BLaER1 treated with 17β-estradiol and CSF1 and Interleukin-3, amounts not matched to agents 10 nM and 100 nM (cell line): ENCODE measurements around the gene CLK3.

Experiments used
- H3K27ac ChIP-seq, 11 experiments: shearing (Covaris generic); formaldehyde crosslinking; 2 replicates each; pipeline ENCODE4 v1.8.1; 2022
- H3K27me3 ChIP-seq, 11 experiments: shearing (Covaris generic); formaldehyde crosslinking; 2 replicates each; pipeline ENCODE4 v1.8.1; 2022
- H3K36me3 ChIP-seq, 11 experiments: shearing (Covaris generic); formaldehyde crosslinking; 2 replicates each; pipeline ENCODE4 v1.8.1; 2022
- H3K4me1 ChIP-seq, 10 experiments: shearing (Covaris generic); formaldehyde crosslinking; 2 replicates each; pipeline ENCODE4 v1.8.1; 2022
- H3K4me2 ChIP-seq, 11 experiments: shearing (Covaris generic); formaldehyde crosslinking; 2 replicates each; pipeline ENCODE4 v1.8.1; 2022
- H3K4me3 ChIP-seq, 10 experiments: shearing (Covaris generic); formaldehyde crosslinking; 2 replicates each; pipeline ENCODE4 v1.8.1; 2022
- H3K9ac ChIP-seq, 11 experiments: shearing (Covaris generic); formaldehyde crosslinking; 2 replicates each; pipeline ENCODE4 v1.8.1; 2022
- H3K9me3 ChIP-seq, 11 experiments: shearing (Covaris generic); formaldehyde crosslinking; replicated peaks in 1 of 11; 2 replicates each; pipeline ENCODE4 v1.8.1; 2022
- H4K20me1 ChIP-seq, 11 experiments: shearing (Covaris generic); formaldehyde crosslinking; 2 replicates each; pipeline ENCODE4 v1.8.1; 2022
- Cebpa-rat ChIP-seq, 11 experiments: shearing (Covaris generic); IDR thresholded peaks; 2 replicates each; pipeline ENCODE4 v1.8.1; 2022

CLK3 gene

DNA sequence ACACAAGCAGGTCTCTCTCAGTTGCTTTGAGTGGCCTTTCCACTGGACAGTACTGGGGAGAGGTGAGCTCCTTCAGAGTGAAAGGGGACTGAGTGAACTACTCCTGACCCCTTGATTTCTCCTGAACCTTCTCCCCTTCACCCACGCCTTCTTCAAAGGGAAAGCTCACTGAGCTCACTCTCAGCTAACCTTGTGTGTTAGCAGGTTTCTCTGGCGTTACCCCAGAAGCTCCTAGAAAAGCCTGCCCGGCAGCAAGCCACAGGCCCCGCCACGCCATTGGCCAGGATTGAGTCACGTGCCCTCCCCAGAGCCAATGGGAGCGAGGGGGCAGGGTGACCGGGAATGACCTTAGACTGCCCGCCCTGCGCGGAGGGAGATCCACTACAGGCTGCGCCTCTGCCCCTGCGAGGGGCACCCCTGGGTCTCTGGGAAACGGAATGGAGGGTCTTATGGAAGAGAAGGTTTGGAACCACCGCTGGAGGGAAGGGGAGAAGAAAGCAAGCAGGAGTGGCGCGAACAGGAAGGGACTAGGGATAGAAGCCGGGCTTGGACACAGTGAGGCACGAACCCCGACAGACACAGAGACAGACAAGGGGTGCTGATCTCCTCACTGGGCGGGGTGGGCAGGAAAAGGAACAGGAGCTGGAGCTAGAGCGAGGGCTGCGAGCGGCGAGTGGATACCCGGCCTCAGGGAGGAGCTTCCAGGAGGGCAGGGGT, 17.4 kb upstream of the CLK3 start:
- no peaks in the 10 kb centered on the region for H3K27me3 ChIP-seq
- peak overlapping the region; percentile 36 to 78 (median 70); a peak in 21 of 22 replicates for H3K27ac ChIP-seq
- peak overlapping the region; percentile 66 to 93 (median 90) for H3K4me2 ChIP-seq
- H3K9me3 ChIP-seq, result no peaks in the 10 kb centered on the region
- peaks cover 0 to 10% (median 0%) of the 10 kb centered on the region in 11 experiments; a peak in 2 of 22 replicates for H4K20me1 ChIP-seq
- H3K4me1 ChIP-seq, result peaks cover 16 to 25% (median 23%) of the 10 kb centered on the region in 10 experiments
- TF ChIP-seq Cebpa-rat (IDR thresholded peaks at IDR 0.05), result no peak
- peak overlapping the region; percentile 51 to 70 (median 59) for H3K4me3 ChIP-seq
- H3K36me3 ChIP-seq, result peaks cover 1 to 28% (median 7%) of the 10 kb centered on the region in 11 experiments; a peak in 15 of 22 replicates
- peak overlapping the region; percentile 65 to 81 (median 72) for H3K9ac ChIP-seq

DNA sequence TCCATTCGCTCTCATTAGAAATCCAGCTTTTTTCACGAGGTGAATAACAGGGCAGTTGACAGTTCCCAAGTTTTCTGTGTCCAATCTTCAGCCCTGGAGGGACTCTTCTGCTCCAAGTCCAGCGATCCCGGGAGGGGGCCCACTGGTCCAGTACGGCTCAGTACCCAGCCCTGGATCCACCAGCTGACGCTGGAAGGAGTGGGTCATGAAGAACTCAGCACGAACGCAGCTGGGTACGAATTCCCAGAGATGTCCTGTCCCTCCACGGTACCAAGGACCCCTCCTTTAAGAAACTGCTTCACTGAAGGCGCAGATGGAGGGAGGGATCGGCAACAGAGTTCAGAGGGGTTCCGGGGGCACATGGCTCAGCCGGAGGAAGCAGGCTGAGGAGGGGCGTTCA, 16.5 kb upstream of the CLK3 start:
- Histone ChIP-seq H3K4me1 (peaks cover 16 to 25% (median 23%) of the 10 kb centered on the region in 10 experiments), H3K36me3 (peaks cover 0 to 20% (median 5%) of the 10 kb centered on the region in 11 experiments; a peak in 7 of 22 replicates), H3K9ac (peak overlapping the region in 3 of 11 experiments; percentile 72 to 81 (median 79); a peak in 4 of 22 replicates), H3K4me3 (peak overlapping the region in 5 of 10 experiments; percentile 53 to 70 (median 61); a peak in 10 of 20 replicates), H3K9me3 (no peaks in the 10 kb centered on the region), H3K27ac (peak overlapping the region in 1 of 11 experiments; percentile 70; a peak in 2 of 22 replicates), H3K27me3 (no peaks in the 10 kb centered on the region), H4K20me1 (peaks cover 0 to 14% (median 0%) of the 10 kb centered on the region in 11 experiments; a peak in 2 of 22 replicates), H3K4me2 (peak overlapping the region; percentile 66 to 93 (median 90))
- no peak for TF ChIP-seq Cebpa-rat (IDR thresholded peaks at IDR 0.05)

DNA sequence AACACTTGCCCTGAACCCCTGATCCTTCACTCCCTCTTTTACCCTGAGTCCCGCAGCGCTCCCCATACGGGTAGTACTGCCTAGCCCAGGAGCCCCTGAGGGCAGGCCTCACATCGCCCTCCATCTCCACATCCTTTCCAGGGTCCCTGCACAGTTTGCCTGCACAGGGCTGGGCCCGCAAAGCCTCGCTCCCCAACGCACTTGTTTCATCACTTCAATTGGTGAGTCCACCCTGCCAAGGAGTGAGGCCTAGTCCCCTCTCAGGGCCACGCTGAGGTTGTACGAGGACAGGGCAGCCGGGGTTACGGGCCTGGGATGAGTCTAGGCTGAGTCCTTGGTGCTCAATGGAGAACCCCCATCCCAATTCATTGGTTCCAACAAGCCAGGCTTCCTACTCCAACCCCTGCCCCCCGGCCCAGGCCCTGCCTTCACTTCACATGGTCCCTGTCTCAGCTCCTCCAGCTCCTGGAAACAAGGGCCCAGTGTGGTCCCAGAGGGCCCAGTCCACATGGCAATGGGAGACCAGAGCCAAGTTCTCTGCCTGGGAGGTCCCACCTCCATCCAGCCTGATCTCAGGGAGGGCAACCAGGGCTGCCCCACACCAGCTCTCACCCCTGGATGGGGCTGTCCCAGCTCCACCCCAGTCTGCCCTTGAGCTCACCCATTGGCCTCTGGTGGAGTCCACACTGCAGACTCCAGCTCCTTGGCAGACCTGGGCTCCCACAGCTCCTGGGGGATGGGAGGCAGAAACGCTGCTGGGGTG, 12.4 kb upstream of the CLK3 start:
- Histone ChIP-seq H4K20me1 (peaks cover 0 to 19% (median 0%) of the 10 kb centered on the region in 11 experiments; a peak in 2 of 22 replicates), H3K4me1 (peaks cover 10 to 34% (median 30%) of the 10 kb centered on the region in 10 experiments), H3K4me2 (no peak overlapping the region), H3K36me3 (no peaks in the 10 kb centered on the region), H3K27ac (no peak overlapping the region), H3K4me3 (no peak overlapping the region), H3K9ac (peak overlapping the region in 1 of 11 experiments; percentile 14; a peak in 1 of 22 replicates), H3K27me3 (no peaks in the 10 kb centered on the region), H3K9me3 (no peaks in the 10 kb centered on the region)
- TF ChIP-seq Cebpa-rat (IDR thresholded peaks at IDR 0.05), result no peak

DNA sequence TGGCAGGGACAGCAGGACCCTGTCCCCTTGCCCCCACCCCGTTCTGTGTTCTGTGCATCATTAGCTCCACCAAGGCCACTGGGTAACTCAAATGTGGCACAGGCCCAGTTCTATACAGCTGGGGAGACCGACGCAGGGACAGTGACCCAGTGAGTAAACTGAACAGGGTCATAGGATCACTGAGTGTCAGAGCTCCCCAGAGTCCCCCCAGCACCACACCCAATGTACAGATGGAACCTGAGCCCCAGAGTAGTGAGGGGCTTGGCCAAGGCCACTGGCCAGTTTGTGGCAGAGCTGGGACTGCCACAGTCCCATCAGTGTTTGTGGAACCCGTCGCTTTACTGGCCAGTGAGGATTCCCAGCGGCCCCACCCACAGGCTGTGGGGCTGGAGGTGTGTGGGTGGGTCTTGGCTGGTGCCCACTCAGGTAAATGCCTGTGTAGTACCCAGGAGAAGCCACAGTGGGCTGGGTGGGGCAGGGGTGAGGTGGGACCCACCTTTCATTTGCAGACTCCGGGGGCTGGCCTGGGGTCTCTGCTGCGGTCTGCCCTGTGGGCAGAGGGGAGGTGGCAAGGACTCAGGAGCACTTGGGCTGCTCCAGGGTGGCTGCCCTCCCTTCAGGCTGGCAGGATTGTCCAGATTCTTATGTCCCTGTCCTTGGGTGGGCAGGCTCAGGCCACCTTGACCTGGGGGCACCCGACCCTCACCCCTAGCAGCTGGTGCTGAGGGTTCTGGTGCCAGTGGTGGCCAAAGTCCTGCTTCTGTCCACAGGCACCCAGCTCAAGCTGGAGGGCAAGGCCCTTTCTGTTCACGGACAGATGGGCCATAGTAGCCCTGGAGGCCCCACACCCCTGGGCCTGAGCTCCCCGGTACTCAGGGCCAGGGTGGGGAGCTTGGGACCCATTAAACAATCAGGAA, 11.6 kb upstream of the CLK3 start:
- H3K4me2 ChIP-seq, result peak overlapping the region in 6 of 11 experiments; percentile 0 to 47 (median 33); a peak in 10 of 22 replicates
- TF ChIP-seq Cebpa-rat (IDR thresholded peaks at IDR 0.05), result no peak
- no peaks in the 10 kb centered on the region for H3K36me3 ChIP-seq
- H3K27me3 ChIP-seq, result no peaks in the 10 kb centered on the region
- H3K27ac ChIP-seq, result peak overlapping the region in 1 of 11 experiments; percentile 28; a peak in 4 of 22 replicates
- peaks cover 0 to 25% (median 0%) of the 10 kb centered on the region in 11 experiments; a peak in 2 of 22 replicates for H4K20me1 ChIP-seq
- H3K9me3 ChIP-seq, result no peaks in the 10 kb centered on the region
- no peak overlapping the region for H3K4me3 ChIP-seq
- H3K9ac ChIP-seq, result peak overlapping the region in 5 of 11 experiments; percentile 8 to 56 (median 32); a peak in 4 of 22 replicates
- H3K4me1 ChIP-seq, result peaks cover 2 to 28% (median 23%) of the 10 kb centered on the region in 10 experiments; a peak in 18 of 20 replicates

DNA sequence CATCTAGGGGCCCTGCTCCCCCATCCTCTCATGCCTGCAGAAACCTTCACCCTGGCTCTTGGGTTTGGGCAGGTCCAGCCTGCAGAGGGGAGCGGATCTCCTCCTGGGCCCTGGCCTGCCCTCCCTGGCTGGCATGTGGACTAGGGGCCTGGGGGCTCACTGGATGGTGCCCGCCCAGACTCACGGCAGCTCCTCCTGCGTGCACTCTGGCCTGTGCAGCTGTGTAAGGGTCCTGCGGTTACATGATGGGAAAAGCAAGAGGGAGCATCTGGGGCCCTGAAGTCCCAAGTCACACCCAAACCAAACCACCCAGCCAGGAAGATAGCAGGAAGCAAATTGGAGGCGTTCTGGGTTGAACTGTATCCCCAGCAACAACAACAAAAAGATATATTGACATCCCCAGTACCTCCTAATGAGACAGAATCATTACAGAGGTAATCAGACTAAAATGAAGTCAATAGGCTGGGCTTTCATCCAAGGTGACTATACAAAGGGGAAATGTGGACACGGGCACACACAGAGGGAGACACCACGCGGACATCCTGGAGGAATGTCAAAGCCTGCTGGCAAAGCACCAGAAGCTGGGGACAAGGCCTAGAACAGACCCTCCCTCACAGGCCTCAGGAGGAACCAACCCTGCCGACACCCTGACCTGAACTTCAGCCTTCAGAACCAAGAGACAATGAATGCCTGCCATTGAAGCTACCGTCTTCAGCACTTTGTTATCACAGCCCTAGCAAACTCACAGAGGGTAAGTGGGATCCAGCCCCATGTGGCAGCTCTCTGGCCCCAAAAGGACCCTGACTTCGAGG, 10.4 kb upstream of the CLK3 start:
- peaks cover 0 to 30% (median 21%) of the 10 kb centered on the region in 10 experiments; a peak in 16 of 20 replicates for H3K4me1 ChIP-seq
- H3K4me2 ChIP-seq, result peak overlapping the region in 7 of 11 experiments; percentile 0 to 47 (median 32); a peak in 12 of 22 replicates
- H3K9ac ChIP-seq, result peak overlapping the region in 6 of 11 experiments; percentile 8 to 56 (median 34); a peak in 5 of 22 replicates
- H3K9me3 ChIP-seq, result no peaks in the 10 kb centered on the region
- no peaks in the 10 kb centered on the region for H3K36me3 ChIP-seq
- H3K4me3 ChIP-seq, result no peak overlapping the region
- no peaks in the 10 kb centered on the region for H3K27me3 ChIP-seq
- peak overlapping the region in 1 of 11 experiments; percentile 28; a peak in 2 of 22 replicates for H3K27ac ChIP-seq
- no peak for TF ChIP-seq Cebpa-rat (IDR thresholded peaks at IDR 0.05)
- peaks cover 0 to 25% (median 0%) of the 10 kb centered on the region in 11 experiments; a peak in 3 of 22 replicates for H4K20me1 ChIP-seq

DNA sequence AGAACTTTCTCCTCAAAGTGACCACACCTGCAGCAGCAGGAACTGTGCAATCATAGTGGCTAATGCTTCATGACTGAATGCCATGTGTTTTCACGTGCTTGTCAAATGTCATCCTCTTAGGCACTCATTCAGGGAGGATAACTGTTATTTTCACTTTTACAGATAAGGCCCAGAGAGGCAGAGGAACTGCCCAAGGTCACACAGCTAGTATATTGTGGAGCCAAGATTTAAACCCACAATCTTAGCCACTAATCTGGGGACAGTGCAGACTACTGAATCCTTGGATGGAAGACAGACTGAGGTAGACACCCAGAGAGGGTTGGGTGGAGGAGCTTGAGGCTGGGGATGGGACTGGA, 9.9 kb upstream of the CLK3 start:
- H3K27ac ChIP-seq, result no peak overlapping the region
- no peak for TF ChIP-seq Cebpa-rat (IDR thresholded peaks at IDR 0.05)
- H3K27me3 ChIP-seq, result no peaks in the 10 kb centered on the region
- no peak overlapping the region for H3K9ac ChIP-seq
- no peaks in the 10 kb centered on the region for H3K9me3 ChIP-seq
- no peak overlapping the region for H3K4me3 ChIP-seq
- H3K36me3 ChIP-seq, result no peaks in the 10 kb centered on the region
- peaks cover 0 to 36% (median 26%) of the 10 kb centered on the region in 10 experiments; a peak in 16 of 20 replicates for H3K4me1 ChIP-seq
- peaks cover 0 to 25% (median 0%) of the 10 kb centered on the region in 11 experiments; a peak in 3 of 22 replicates for H4K20me1 ChIP-seq
- H3K4me2 ChIP-seq, result no peak overlapping the region

DNA sequence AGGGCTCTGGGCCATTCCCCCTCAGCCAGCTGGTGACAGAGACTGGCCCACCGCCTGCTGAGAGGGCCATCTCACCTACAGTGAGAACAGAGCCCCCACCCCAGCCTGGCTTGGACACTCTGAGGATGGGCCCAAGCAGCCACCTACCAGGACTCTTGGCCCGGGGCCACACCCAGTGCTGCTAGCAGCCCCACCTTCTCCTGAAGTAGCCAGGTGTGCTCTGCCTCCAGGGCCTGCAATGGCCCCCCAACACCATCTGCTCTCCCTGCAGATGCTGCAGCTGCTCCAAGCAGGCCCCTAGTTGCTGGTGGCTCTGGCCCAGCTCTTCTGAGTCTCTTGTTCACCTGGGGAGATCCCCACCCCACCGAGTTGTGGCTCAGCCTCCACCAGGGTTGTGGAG, 6.8 kb upstream of the CLK3 start:
- no peaks in the 10 kb centered on the region for H3K9me3 ChIP-seq
- no peaks in the 10 kb centered on the region for H3K27me3 ChIP-seq
- no peak overlapping the region for H3K4me2 ChIP-seq
- H3K9ac ChIP-seq, result no peak overlapping the region
- no peak overlapping the region for H3K4me3 ChIP-seq
- no peak for TF ChIP-seq Cebpa-rat (IDR thresholded peaks at IDR 0.05)
- no peak overlapping the region for H3K27ac ChIP-seq
- peaks cover 0 to 47% (median 38%) of the 10 kb centered on the region in 10 experiments; a peak in 16 of 20 replicates for H3K4me1 ChIP-seq
- H3K36me3 ChIP-seq, result no peaks in the 10 kb centered on the region
- H4K20me1 ChIP-seq, result peaks cover 0 to 11% (median 0%) of the 10 kb centered on the region in 11 experiments; a peak in 2 of 22 replicates
